Fibroblast of lung (primary cell): ENCODE data around the gene DPH7.

Experiments used
- EZH2 ChIP-seq: IDR thresholded peaks from 2 replicates; pipeline ENCODE4 v1.5.1; 2012; ENCODE audit warnings: low read length, control low read depth, mild to moderate bottlenecking; ENCODE audit errors: missing control alignments
- TF ChIP-seq, protein P1 (sequence below), 2 donors: IDR thresholded peaks in 1 of 2; conservative IDR thresholded peaks in 1 of 2; 1 replicate in 1 of 2; 2 replicates in 1 of 2; pipeline ENCODE4 v1.5.1; 2011 to 2012; ENCODE audit warnings: low read length in 2 of 2, control low read depth in 1 of 2, inconsistent platforms in 1 of 2, low read depth in 1 of 2, mild to moderate bottlenecking in 1 of 2

DNA sequence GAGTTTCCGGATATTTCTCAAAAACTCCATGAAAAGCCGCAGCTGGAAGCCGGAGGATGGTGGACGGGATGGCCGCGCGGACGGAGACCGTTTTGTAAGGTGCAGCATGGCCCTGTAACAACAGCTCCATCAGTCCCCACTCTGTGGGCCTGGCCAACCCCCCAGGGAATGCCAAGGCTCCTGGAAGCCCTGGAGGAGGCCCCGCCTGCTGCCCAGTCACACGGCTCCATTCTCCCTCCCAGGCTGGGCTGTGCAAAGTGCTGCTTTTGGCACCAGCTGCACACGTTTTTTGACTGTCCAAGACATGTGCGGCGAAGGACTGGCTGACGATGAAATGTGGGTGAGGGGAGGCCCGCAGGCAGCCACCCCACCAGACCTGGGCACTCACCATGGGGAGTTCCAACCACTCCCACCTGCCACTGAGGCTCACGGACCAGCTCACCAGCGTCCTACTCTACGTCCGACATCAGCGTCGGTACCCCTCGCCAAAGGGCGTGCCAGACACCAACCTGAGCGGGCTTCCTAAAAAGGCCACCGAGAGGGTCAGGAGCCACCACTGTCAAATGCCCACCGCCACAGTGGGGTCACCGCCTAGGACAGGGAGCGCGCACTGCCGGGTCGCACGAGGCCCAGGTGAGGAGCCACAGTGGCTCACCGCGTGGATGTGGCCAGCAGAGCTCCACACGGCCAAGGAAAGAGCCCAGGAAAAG is 55.8 kb downstream of the DPH7 start:
- TF ChIP-seq, protein P1, sequence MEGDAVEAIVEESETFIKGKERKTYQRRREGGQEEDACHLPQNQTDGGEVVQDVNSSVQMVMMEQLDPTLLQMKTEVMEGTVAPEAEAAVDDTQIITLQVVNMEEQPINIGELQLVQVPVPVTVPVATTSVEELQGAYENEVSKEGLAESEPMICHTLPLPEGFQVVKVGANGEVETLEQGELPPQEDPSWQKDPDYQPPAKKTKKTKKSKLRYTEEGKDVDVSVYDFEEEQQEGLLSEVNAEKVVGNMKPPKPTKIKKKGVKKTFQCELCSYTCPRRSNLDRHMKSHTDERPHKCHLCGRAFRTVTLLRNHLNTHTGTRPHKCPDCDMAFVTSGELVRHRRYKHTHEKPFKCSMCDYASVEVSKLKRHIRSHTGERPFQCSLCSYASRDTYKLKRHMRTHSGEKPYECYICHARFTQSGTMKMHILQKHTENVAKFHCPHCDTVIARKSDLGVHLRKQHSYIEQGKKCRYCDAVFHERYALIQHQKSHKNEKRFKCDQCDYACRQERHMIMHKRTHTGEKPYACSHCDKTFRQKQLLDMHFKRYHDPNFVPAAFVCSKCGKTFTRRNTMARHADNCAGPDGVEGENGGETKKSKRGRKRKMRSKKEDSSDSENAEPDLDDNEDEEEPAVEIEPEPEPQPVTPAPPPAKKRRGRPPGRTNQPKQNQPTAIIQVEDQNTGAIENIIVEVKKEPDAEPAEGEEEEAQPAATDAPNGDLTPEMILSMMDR (conservative IDR thresholded peaks at IDR 0.05 in 1 of 2, IDR thresholded peaks at IDR 0.05 in 1 of 2; ENCODE audit: low read depth in 1 of 2, low read length in 2 of 2) = no peak
- no peak for TF ChIP-seq EZH2
